Activated T-cell treated with anti-CD3 and anti-CD28 coated beads for 4 hours (primary cell): Measurements from ENCODE around the gene GPC6.
"Not testable (repeated sequence)": the region's sequence is repeated elsewhere in the genome, so short reads cannot be mapped to it uniquely, and the experiment has no call there.

Experiments used
- DNase-seq: peaks from one replicate; pipeline ENCODE4 v3.0.0-alpha.2; 2020

The GPC6 gene

GRCh38 chr13:94195715-94196114 is 969.1 kb downstream of the GPC6 start:
- no peak for DNase-seq

GRCh38 chr13:94196413-94196812 is 969.8 kb downstream of the GPC6 start:
- no peak for DNase-seq

- DNase-seq: no peak
Measured at GRCh38 chr13:94198681-94199080, 972.1 kb downstream of the GPC6 start.

GRCh38 chr13:94199135-94199534 is 972.5 kb downstream of the GPC6 start:
- no peak for DNase-seq

GRCh38 chr13:94201022-94201421 is 974.4 kb downstream of the GPC6 start:
- no peak for DNase-seq

GRCh38 chr13:94204163-94204562 is 977.6 kb downstream of the GPC6 start:
- DNase-seq: no peak

- no peak for DNase-seq
Measured at GRCh38 chr13:94204946-94205345, 978.3 kb downstream of the GPC6 start.

DNA sequence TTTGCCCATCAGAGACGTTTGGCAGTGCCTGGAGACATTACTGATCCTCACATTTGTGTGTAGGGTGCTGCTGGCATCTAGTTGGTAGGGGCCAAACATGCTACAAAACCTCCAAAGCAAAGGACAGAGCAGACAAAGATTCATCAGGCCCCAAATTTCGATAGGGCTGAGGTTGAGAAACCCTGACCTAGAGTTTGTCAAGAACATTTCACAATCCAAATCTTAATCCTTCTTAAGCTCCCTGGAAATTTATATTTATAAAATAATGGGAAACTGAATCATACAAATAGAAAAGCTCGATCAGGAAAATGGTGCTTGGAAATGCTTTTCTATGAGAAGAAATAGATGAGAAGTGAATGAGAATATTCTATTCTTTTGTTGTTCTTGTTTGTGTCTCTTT is 979.3 kb downstream of the GPC6 start:
- no peak for DNase-seq

DNA sequence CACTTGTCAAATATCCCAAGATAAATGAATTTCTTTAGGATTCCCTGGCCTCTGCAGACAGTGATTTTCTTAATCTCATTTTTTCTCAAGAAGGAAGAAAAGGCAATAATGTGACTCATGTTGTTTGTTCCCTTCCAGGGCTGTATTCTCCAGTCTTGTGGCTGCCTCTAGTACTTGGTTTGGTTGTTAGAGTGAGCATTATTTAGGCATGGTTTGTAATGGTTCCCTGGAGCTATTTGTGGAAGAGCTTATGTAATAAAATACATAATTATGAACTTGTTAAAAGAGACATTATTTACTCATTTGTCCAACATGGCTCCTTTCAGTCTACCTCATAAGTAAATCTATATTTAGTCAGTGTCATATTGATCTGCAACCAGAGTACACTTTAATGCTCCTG is 982.5 kb downstream of the GPC6 start:
- DNase-seq: no peak

- not testable (repeated sequence) for DNase-seq
Measured at GRCh38 chr13:94209913-94210312, 983.3 kb downstream of the GPC6 start.

GRCh38 chr13:94210816-94211215 is 984.2 kb downstream of the GPC6 start:
- DNase-seq: no peak

DNA sequence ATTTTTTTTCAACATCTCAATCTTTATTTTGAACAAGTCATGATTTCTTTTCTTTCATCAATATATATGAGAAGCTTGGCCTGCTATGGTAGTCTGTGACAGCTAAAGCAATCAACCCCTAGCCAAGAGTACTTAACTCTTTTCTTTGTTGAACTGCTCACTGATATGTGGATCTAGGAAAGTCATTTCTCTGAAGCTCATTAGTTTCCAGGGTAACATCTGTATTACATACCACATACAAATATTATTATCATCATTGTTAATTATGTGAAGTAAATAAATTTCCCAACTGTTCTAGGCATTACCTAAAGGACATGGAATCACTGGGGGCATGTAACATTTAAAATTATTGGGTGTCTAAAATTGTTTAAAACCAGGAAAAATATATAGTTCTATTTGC is 985.6 kb downstream of the GPC6 start:
- no peak for DNase-seq

- DNase-seq: no peak
Measured at GRCh38 chr13:94214121-94214520, 987.5 kb downstream of the GPC6 start.

GRCh38 chr13:94214975-94215374 is 988.4 kb downstream of the GPC6 start:
- DNase-seq: no peak

- no peak for DNase-seq
Measured at GRCh38 chr13:94216476-94216875, 989.9 kb downstream of the GPC6 start.

DNA sequence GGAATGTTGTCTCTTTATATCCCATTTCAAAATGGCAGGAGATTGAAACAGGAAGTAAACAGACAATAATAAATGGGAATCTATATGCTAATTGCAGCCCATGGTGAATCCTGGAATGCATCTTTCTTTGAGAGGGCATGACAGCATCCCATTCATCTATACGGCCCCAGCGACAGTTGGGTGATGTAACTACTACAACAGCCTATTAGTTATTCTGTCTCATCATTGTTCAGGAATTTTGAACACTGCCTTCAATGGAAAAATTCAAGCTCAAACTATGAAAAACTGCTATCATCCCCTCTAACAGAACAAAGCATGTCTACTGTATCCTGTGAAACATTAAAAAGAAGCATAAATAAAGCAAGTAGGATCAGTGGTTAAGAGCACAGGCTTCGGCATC is 990.8 kb downstream of the GPC6 start:
- no peak for DNase-seq

- no peak for DNase-seq
Measured at GRCh38 chr13:94218537-94218936, 991.9 kb downstream of the GPC6 start.

GRCh38 chr13:94218951-94219350 is 992.3 kb downstream of the GPC6 start:
- DNase-seq: no peak

DNA sequence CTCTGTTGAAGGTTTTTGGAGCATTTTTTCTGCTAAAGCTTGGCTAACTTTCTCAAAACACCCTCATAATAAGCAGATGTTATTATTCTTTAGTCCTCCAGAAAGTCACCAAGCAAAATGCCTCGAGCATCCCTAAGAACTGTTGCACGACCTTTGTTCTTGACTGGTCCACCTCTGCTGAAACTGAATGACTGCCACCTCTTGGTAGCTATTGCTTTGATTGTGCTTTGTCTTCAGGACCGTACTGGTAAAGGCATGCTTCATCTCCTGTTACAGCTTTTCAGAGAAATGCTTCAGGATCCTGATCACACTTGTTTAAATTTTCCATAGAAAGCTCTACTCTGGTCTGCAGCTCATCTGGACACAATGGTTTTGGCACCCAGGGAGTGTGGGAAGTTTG is 998.1 kb downstream of the GPC6 start:
- DNase-seq: no peak

DNA sequence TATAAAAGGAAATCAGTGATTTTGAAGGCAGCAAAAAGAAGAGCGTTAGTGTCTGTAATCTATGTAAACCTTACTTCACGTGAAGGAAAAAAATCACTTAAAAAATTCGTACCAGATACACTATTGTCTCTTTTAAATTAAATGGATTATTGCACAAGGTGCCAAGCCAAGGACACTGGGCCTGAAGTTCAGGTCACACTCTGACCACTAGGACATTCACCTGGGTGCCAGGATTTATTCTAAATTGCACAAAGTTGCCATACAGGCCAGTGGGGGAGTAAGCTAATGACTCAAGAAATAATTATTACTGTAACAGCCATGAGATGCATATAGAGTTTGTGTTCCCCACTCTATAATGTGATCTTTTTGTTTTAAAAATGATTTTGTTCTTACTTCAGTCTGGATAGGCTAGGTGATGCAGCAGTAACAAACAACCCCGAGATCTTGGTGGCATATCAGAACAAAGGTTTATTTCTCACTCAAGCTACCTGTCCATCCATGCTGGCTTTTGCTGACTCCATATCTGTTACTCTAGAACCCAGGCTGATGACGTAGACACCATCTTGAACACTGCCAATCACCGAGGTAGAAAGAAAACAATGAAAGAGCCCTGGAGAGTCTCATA is 1000.8 kb downstream of the GPC6 start:
- no peak for DNase-seq

DNA sequence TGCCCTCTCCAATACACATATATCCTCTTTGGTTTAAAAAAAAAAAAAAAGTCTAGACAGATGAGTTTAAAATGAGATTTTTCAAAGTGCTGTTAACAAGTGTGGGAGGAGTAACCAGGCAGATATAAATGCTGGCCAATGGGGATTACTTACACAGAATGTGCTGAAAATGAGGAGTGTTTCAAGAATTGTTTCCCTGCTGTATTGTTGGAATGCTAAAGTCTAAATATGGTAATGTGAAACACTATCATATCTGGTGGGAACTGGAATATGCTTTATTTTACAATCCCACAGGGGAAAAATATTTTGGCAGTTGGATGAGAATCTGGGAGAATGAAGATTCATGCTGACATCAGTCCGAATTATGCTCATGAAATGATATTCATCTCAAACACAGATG is 1002.2 kb downstream of the GPC6 start:
- DNase-seq: no peak

DNA sequence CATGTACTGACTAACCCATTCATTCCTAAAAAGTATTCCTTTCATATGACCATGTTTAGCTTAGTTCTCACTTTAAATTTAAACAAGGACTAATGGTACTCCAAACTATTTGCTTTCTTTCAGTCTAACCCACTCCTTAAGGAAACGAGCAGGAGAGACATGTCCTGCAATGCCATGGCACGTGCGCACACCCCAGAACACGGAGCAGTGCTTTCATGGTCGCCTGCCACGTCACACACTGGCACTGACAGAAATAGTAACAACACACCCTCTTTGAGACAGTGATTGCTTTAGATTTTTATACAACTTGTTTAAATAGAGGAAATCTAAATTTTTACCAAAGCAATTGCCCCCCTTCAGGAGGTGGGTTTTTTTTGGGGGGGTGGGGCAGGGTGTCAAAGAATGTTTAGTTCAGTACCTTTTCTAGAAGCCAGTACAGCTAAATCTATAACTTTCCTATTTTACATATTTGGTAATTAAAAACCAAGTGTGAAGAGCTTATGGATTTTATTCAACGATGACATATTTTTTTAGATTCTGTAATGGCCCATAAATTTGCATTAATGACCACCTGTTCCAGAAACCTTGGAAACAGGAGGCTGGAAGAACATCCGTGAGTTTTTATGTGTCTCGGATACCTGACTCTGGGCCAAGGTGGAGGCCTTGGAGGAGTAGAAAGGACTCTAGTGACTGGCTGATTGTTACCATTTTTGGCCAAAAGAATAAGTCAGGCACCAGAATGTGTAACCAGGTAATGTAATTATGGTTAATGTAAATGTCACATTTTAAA is 1005.7 kb downstream of the GPC6 start:
- DNase-seq: no peak

DNA sequence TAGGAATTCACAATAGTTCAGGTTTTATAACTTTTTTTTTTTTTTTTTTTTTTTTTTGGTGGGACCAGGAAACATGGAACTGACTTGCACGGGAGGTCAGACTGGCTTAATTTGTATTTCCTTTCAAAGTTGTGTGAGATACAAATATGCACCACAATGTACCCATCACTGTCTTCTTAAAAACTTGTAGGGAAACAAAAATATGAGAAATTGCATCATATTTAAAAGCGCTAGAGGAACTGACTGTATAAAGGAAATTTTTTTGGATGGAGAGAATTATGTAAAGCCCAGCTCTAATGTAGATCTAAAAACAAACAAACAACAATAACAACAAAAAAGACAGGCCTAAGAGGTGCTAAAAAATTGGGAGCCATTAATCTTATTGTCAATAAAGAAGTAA is 1006.3 kb downstream of the GPC6 start:
- no peak for DNase-seq

GRCh38 chr13:94233401-94233800 is 1006.8 kb downstream of the GPC6 start:
- DNase-seq: no peak

DNA sequence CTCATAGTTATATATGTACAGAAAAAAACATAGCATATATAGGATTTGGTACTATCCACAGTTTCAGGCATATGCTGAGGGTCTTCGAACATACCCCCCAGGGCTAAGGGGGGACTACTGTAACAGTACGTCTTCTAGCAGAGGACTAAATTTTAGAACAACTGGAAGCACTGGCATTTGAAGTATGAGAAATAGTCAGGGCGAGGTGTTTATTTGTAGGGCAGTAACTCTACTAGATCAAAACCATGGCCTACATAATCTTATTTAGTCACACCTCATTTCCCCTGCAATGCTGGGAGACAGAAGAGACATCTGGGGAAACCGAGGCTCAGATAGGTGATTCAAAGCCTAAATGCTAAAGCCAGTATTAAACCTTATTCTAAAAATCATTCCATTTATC is 1007.2 kb downstream of the GPC6 start:
- DNase-seq: no peak
